Stimulated activated CD4-positive, alpha-beta T cell treated with anti-CD3 and anti-CD28 coated beads, Interleukin-15, amount 100 ng/mL, for 24 hours (primary cell): ENCODE results near the gene FBF1.
"Not testable (repeated sequence)": the region's sequence is repeated elsewhere in the genome, so short reads cannot be mapped to it uniquely, and the experiment has no call there.

Experiments
- DNase-seq: peaks from one replicate; pipeline ENCODE4 v3.0.0-alpha.2; 2020

FBF1 gene

GRCh38 chr17:75940727-75941441 lies at the start of gene FBF1:
TSS of gene FBF1 (minus strand) at chr17:75941042. CDS start at chr17:75938149, 2,893 bp downstream.
- DNase-seq, result peak; percentile 95

GRCh38 chr17:75987041-75987440 lies 46.2 kb upstream of the FBF1 start:
- no peak for DNase-seq

- DNase-seq, result no peak
These were observed 45.1 kb upstream of the FBF1 start for GRCh38 chr17:75985986-75986385.

GRCh38 chr17:75983501-75984181 lies 42.8 kb upstream of the FBF1 start:
- DNase-seq, result no peak

GRCh38 chr17:75981019-75981615 lies 40.3 kb upstream of the FBF1 start:
- DNase-seq, result no peak

- DNase-seq, result no peak
These were observed 39.6 kb upstream of the FBF1 start for GRCh38 chr17:75980188-75981018.

GRCh38 chr17:75979705-75980187 lies 38.9 kb upstream of the FBF1 start:
- no peak for DNase-seq

GRCh38 chr17:75978938-75979704 lies 38.3 kb upstream of the FBF1 start, which contains the start of the genes ACOX1 and TEN1:
TSS of gene ACOX1 (minus strand) at chr17:75979166. CDS start at chr17:75979073, 93 bp downstream.
TSS of gene TEN1 (plus strand) at chr17:75979240. CDS start at chr17:75986193, 6,953 bp downstream.
- peak; percentile 99 for DNase-seq

- no peak for DNase-seq
These were observed 35.5 kb upstream of the FBF1 start for GRCh38 chr17:75976175-75976848.

- no peak for DNase-seq
These were observed 34.9 kb upstream of the FBF1 start for GRCh38 chr17:75975757-75976174.

GRCh38 chr17:75975187-75975586 lies 34.3 kb upstream of the FBF1 start:
- DNase-seq, result not testable (repeated sequence)

- no peak for DNase-seq
These were observed 29.8 kb upstream of the FBF1 start for GRCh38 chr17:75970626-75971025.

GRCh38 chr17:75970011-75970523 lies 29.2 kb upstream of the FBF1 start:
- DNase-seq, result no peak

- DNase-seq, result not testable (repeated sequence)
These were observed 28.2 kb upstream of the FBF1 start for GRCh38 chr17:75969044-75969443.

- DNase-seq, result no peak
These were observed 24.6 kb upstream of the FBF1 start for GRCh38 chr17:75965468-75965867.

- DNase-seq, result no peak
These were observed 19.1 kb upstream of the FBF1 start for GRCh38 chr17:75959839-75960511.

- no peak for DNase-seq
These were observed 18.4 kb upstream of the FBF1 start for GRCh38 chr17:75959051-75959838.

GRCh38 chr17:75950855-75951554 lies 10.2 kb upstream of the FBF1 start:
- no peak for DNase-seq

GRCh38 chr17:75950421-75950820 lies 9.6 kb upstream of the FBF1 start:
- no peak for DNase-seq
